HCT116 (cell line): ENCODE measurements around the gene AKNAD1. TPM values are rescaled to one million over a fixed set of nuclear protein-coding genes. Genes with fewer than 3 reads are reported as not detected.

Source experiments
- ATAC-seq: fragments of 200-7000 bp; cut with Tn5 transposase; 2 replicates; pipeline ENCODE4 v1.9.1; 2020; ENCODE audit warnings: mild to moderate bottlenecking, moderate library complexity
- BruUV-seq: library from RNA; stranded (reverse); fragments of 400-500 nt; replicated peaks from 2 replicates; lab custom pipeline; 2021; lab: Mats Ljungman, UMichigan
- CTCF ChIA-PET: fragments of 300-600 bp; sonication (Branson Sonifier 250); formaldehyde crosslinking; loops from one replicate; lab custom pipeline; 2021; ENCODE audit warnings: antibody characterized with exemption; lab: Charles Lee
- POLR2A ChIA-PET: fragments of 300-600, 350-600 bp; sonication (Branson Sonifier 250); formaldehyde crosslinking; loops from one replicate; lab custom pipeline; 2021; ENCODE audit warnings: antibody characterized with exemption; lab: Charles Lee
- RAD21 ChIA-PET, 2 experiments: fragments of 300-600 bp; sonication (Branson Sonifier 250); formaldehyde crosslinking; loops; one replicate each; lab custom pipeline; 2023; ENCODE audit warnings: low total read pairs in 2 of 2; ENCODE audit not compliant: uncharacterized antibody in 2 of 2, unreplicated experiment in 2 of 2, low non-redundant PET in 1 of 2; lab: Charles Lee
- DNase-seq: peaks from one replicate; pipeline ENCODE4 v3.0.0-alpha.2; 2010; ENCODE audit warnings: low read depth, low spot score
- H2AFZ ChIP-seq: fragments of 200-600 bp; shearing (Covaris generic), sonication (generic); 2 replicates; pipeline ENCODE4 v1.6.1; 2017; ENCODE audit warnings: low read depth, mixed run types, mixed read lengths, antibody characterized with exemption, low read length; ENCODE audit not compliant: poor library complexity, severe bottlenecking
- H3K27ac ChIP-seq: 2 replicates; pipeline ENCODE4 v1.5.1; 2012; ENCODE audit warnings: low read depth, low read length
- H3K27me3 ChIP-seq: fragments of 200-600 bp; sonication (generic); 2 replicates; pipeline ENCODE4 v1.6.1; 2016; ENCODE audit warnings: mixed run types, low read length, mixed read lengths; ENCODE audit not compliant: insufficient read depth
- H3K36me3 ChIP-seq, 2 experiments: fragments of 200-500 bp in 1 of 2; fragments of 200-600 bp in 1 of 2; sonication (Bioruptor generic) in 1 of 2; sonication (generic) in 1 of 2; 2 replicates each; pipeline versions ENCODE4 v1.5.1 to v1.6.1; 2014 to 2016; ENCODE audit warnings: low read length in 2 of 2, inconsistent platforms in 1 of 2, mixed read lengths in 1 of 2, mixed run types in 1 of 2; ENCODE audit not compliant: insufficient read depth in 2 of 2, control insufficient read depth in 1 of 2
- H3K4me1 ChIP-seq, 2 experiments: fragments of 200-600 bp in 1 of 2; sonication (generic) in 1 of 2; 2 replicates each; pipeline versions ENCODE4 v1.5.1 to v1.6.1; 2012 to 2017; ENCODE audit warnings: low read length in 2 of 2, inconsistent platforms in 1 of 2, mild to moderate bottlenecking in 1 of 2, mixed read lengths in 1 of 2, mixed run types in 1 of 2, moderate library complexity in 1 of 2; ENCODE audit not compliant: insufficient read depth in 2 of 2, control insufficient read depth in 1 of 2
- H3K4me2 ChIP-seq: fragments of 200-600 bp; sonication (generic); 2 replicates; pipeline ENCODE4 v1.6.1; 2017; ENCODE audit warnings: mixed run types, low read length, mixed read lengths
- H3K4me3 ChIP-seq, 2 experiments: fragments of 200-600 bp in 1 of 2; sonication (generic) in 1 of 2; replicated peaks in 1 of 2; 2 replicates each; pipeline ENCODE4 v1.5.1; 2011 to 2016; ENCODE audit warnings: low read length in 2 of 2, control low read depth in 1 of 2, low read depth in 1 of 2, mild to moderate bottlenecking in 1 of 2, mixed read lengths in 1 of 2, mixed run types in 1 of 2
- H3K79me2 ChIP-seq: fragments of 200-600 bp; sonication (generic); 2 replicates; pipeline ENCODE4 v1.6.1; 2017; ENCODE audit warnings: mild to moderate bottlenecking, mixed run types, low read length, moderate library complexity, mixed read lengths; ENCODE audit not compliant: insufficient read depth
- H3K9ac ChIP-seq: fragments of 200-600 bp; sonication (generic); 2 replicates; pipeline ENCODE4 v1.6.1; 2016; ENCODE audit warnings: low read length, mixed read lengths
- H3K9me2 ChIP-seq: fragments of 200-600 bp; sonication (generic), shearing (Covaris generic); 2 replicates; pipeline ENCODE4 v1.6.1; 2017; ENCODE audit warnings: mixed run types, mild to moderate bottlenecking, moderate library complexity; ENCODE audit not compliant: insufficient read depth
- H3K9me3 ChIP-seq, 2 experiments: fragments of 200-500 bp in 1 of 2; fragments of 200-600 bp in 1 of 2; sonication (Bioruptor generic) in 1 of 2; sonication (generic) in 1 of 2; 2 replicates each; pipeline ENCODE4 v1.6.1; 2014 to 2017; ENCODE audit warnings: low read length in 2 of 2, mixed read lengths in 2 of 2, inconsistent platforms in 1 of 2, low read depth in 1 of 2, mild to moderate bottlenecking in 1 of 2, mixed run types in 1 of 2, moderate library complexity in 1 of 2; ENCODE audit not compliant: control insufficient read depth in 1 of 2, insufficient read depth in 1 of 2
- H4K20me1 ChIP-seq: fragments of 200-600 bp; sonication (generic), shearing (Covaris generic); 2 replicates; pipeline ENCODE4 v1.6.1; 2017; ENCODE audit warnings: mixed run types, mild to moderate bottlenecking, moderate library complexity; ENCODE audit not compliant: insufficient read depth
- CEBPB ChIP-seq: IDR thresholded peaks from 2 replicates; pipeline ENCODE4 v1.6.1; 2012; ENCODE audit warnings: low read depth
- ELF1 ChIP-seq: IDR thresholded peaks from 2 replicates; pipeline ENCODE4 v1.6.1; 2012; ENCODE audit warnings: low read depth, borderline replicate concordance
- EZH2phosphoT487 ChIP-seq: fragments of 200-600 bp; IDR thresholded peaks from 2 replicates; pipeline ENCODE4 v1.6.1; 2018; ENCODE audit warnings: antibody characterized with exemption, borderline replicate concordance
- FOSL1 ChIP-seq: IDR thresholded peaks from 2 replicates; pipeline ENCODE4 v1.6.1; 2012; ENCODE audit warnings: low read depth
- JUND ChIP-seq: IDR thresholded peaks from 2 replicates; pipeline ENCODE4 v1.6.1; 2012
- RAD21 ChIP-seq: IDR thresholded peaks from 2 replicates; pipeline ENCODE4 v1.6.1; 2012; ENCODE audit warnings: low read depth, mild to moderate bottlenecking
- SIN3A ChIP-seq: IDR thresholded peaks from 2 replicates; pipeline ENCODE4 v1.6.1; 2012; ENCODE audit warnings: low read depth
- TCF7L2 ChIP-seq: IDR thresholded peaks from 2 replicates; pipeline ENCODE4 v1.7.0; 2011; ENCODE audit warnings: borderline replicate concordance, inconsistent platforms; ENCODE audit not compliant: insufficient read depth, insufficient read length; ENCODE audit errors: extremely low read depth
- ZBTB33 ChIP-seq: IDR thresholded peaks from 2 replicates; pipeline ENCODE4 v1.6.1; 2011; ENCODE audit warnings: mild to moderate bottlenecking, low read length, moderate library complexity; ENCODE audit not compliant: insufficient replicate concordance; ENCODE audit errors: extremely low read depth
- ZFX ChIP-seq: fragments of 450-650 bp; IDR thresholded peaks from 2 replicates; pipeline ENCODE4 v1.6.1; 2017
- ZNF274 ChIP-seq: fragments of 200-500 bp; sonication (Bioruptor generic); IDR thresholded peaks from 2 replicates; pipeline ENCODE4 v1.6.1; 2014; ENCODE audit warnings: mild to moderate bottlenecking, low read depth, low read length, inconsistent platforms
- intact Hi-C: fragments of 100-400 bp; cut with micrococcal nuclease; formaldehyde crosslinking; loops from 2 replicates; pipeline ENCODE4 v1.10.0; 2022
- total RNA-seq: library from RNA; stranded (reverse); gene quantifications from one replicate; pipeline ENCODE4 v1.2.1, GENCODE V29; 2021; ENCODE audit not compliant: unreplicated experiment
- TF ChIP-seq, protein P1 (sequence below): IDR thresholded peaks from 2 replicates; pipeline ENCODE4 v1.6.1; 2012
- TF ChIP-seq, protein P2 (sequence below): IDR thresholded peaks from 2 replicates; pipeline ENCODE4 v1.6.1; 2012; ENCODE audit warnings: low read depth
- TF ChIP-seq, protein P3 (sequence below): IDR thresholded peaks from 2 replicates; pipeline ENCODE4 v1.6.1; 2012

Gene AKNAD1
- total RNA-seq, 1 experiment from 2014 or later = 0.15 TPM

DNA sequence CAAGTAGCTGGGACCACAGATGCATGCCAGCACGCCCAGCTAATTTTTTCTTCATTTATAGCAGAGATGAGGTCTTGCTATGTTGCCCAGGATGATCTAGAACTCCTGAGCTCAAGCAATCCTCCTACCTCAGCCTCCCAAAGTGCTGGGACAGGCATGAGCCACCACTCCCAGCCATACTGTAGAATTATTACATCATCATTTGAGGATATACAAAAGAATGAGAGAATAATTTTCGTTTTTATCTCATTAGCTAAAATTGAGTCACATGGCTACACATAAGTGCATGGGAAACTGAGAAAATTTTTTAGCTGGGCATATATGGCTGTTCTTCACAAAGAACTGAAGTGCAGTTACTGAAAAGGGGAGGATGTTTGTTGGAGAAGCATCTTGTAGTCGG, 89.2 kb downstream of the AKNAD1 start (continued):
- TF ChIP-seq ZBTB33 (no peak), ELF1 (no peak), TCF7L2 (no peak), FOSL1 (no peak), RAD21 (no peak)
- TF ChIP-seq, protein P1, sequence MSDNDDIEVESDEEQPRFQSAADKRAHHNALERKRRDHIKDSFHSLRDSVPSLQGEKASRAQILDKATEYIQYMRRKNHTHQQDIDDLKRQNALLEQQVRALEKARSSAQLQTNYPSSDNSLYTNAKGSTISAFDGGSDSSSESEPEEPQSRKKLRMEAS = no peak

GRCh38 chr1:108767115-108767514, 89.8 kb downstream of the AKNAD1 start:
- BruUV-seq = no TSS peak
- H3K27ac ChIP-seq = no peak overlapping the region
- no peak overlapping the region for H3K4me3 ChIP-seq
- TF ChIP-seq ZFX (no peak), SIN3A (no peak), RAD21 (no peak), ELF1 (no peak), ZBTB33 (no peak), CEBPB (no peak), EZH2phosphoT487 (no peak), ZNF274 (no peak), JUND (no peak), FOSL1 (no peak)
- TF ChIP-seq, protein P2, sequence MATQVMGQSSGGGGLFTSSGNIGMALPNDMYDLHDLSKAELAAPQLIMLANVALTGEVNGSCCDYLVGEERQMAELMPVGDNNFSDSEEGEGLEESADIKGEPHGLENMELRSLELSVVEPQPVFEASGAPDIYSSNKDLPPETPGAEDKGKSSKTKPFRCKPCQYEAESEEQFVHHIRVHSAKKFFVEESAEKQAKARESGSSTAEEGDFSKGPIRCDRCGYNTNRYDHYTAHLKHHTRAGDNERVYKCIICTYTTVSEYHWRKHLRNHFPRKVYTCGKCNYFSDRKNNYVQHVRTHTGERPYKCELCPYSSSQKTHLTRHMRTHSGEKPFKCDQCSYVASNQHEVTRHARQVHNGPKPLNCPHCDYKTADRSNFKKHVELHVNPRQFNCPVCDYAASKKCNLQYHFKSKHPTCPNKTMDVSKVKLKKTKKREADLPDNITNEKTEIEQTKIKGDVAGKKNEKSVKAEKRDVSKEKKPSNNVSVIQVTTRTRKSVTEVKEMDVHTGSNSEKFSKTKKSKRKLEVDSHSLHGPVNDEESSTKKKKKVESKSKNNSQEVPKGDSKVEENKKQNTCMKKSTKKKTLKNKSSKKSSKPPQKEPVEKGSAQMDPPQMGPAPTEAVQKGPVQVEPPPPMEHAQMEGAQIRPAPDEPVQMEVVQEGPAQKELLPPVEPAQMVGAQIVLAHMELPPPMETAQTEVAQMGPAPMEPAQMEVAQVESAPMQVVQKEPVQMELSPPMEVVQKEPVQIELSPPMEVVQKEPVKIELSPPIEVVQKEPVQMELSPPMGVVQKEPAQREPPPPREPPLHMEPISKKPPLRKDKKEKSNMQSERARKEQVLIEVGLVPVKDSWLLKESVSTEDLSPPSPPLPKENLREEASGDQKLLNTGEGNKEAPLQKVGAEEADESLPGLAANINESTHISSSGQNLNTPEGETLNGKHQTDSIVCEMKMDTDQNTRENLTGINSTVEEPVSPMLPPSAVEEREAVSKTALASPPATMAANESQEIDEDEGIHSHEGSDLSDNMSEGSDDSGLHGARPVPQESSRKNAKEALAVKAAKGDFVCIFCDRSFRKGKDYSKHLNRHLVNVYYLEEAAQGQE = no peak
- TF ChIP-seq, protein P3, sequence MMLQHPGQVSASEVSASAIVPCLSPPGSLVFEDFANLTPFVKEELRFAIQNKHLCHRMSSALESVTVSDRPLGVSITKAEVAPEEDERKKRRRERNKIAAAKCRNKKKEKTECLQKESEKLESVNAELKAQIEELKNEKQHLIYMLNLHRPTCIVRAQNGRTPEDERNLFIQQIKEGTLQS = no peak
- TF ChIP-seq, protein P1 = no peak
- H3K4me2 ChIP-seq = no peak overlapping the region
- H3K79me2 ChIP-seq = no peaks in the 10 kb centered on the region
- no peaks in the 10 kb centered on the region; a peak in 1 of 4 replicates for H3K36me3 ChIP-seq
- POLR2A ChIA-PET = no interaction called here
- intact Hi-C loops = no loop called here
- H3K4me1 ChIP-seq = no peaks in the 10 kb centered on the region
- DNase-seq (no peak), ATAC-seq (no peak)
- no peaks in the 10 kb centered on the region for H3K27me3 ChIP-seq
- CTCF ChIA-PET = no interaction called here
- RAD21 ChIA-PET = no interaction called here
- H4K20me1 ChIP-seq = no peaks in the 10 kb centered on the region
- no peak overlapping the region for H2AFZ ChIP-seq
- no peak overlapping the region for H3K9ac ChIP-seq
- H3K9me3 ChIP-seq = no peaks in the 10 kb centered on the region
- no peaks in the 10 kb centered on the region for H3K9me2 ChIP-seq
